GM23248 (cell line): Measurements from ENCODE around the gene C9orf50. TPM values are rescaled to one million over a fixed set of nuclear protein-coding genes. Genes with fewer than 3 reads are reported as not detected.
A peak's percentile ranks its signal among the peaks of the same experiment; 100 is the strongest.

Source experiments
- DNase-seq: peaks from one replicate; pipeline ENCODE4 v3.0.0-alpha.2; 2015
- H2AFZ ChIP-seq: fragments of 200-600 bp; sonication (generic); 2 replicates; pipeline ENCODE4 v1.6.1; 2016; ENCODE audit warnings: antibody characterized with exemption
- H3F3A ChIP-seq: fragments of 200-600 bp; sonication (generic); 2 replicates; pipeline ENCODE4 v1.6.1; 2016; ENCODE audit warnings: mild to moderate bottlenecking, antibody characterized with exemption, mixed run types; ENCODE audit not compliant: insufficient read depth
- H3K27ac ChIP-seq: fragments of 200-600 bp; sonication (generic); 2 replicates; pipeline ENCODE4 v1.5.1; 2016; ENCODE audit warnings: mild to moderate bottlenecking
- H3K27me3 ChIP-seq: fragments of 200-600 bp; sonication (generic); replicated peaks from 2 replicates; pipeline ENCODE4 v1.6.1; 2016; ENCODE audit warnings: mild to moderate bottlenecking; ENCODE audit not compliant: insufficient read depth
- H3K36me3 ChIP-seq: fragments of 200-600 bp; sonication (generic); 2 replicates; pipeline ENCODE4 v1.6.1; 2016; ENCODE audit warnings: low read depth, mild to moderate bottlenecking
- H3K4me1 ChIP-seq: fragments of 200-600 bp; sonication (generic); 2 replicates; pipeline ENCODE4 v1.6.1; 2016; ENCODE audit warnings: mild to moderate bottlenecking; ENCODE audit not compliant: insufficient read depth
- H3K4me2 ChIP-seq: fragments of 200-600 bp; sonication (generic); one replicate; pipeline ENCODE4 v1.6.1; 2016; ENCODE audit warnings: mild to moderate bottlenecking; ENCODE audit not compliant: unreplicated experiment
- H3K4me3 ChIP-seq: fragments of 200-600 bp; sonication (generic); 2 replicates; pipeline ENCODE4 v1.5.1; 2016; ENCODE audit warnings: mild to moderate bottlenecking
- H3K79me2 ChIP-seq: fragments of 200-600 bp; sonication (generic); 2 replicates; pipeline ENCODE4 v1.6.1; 2016; ENCODE audit warnings: mild to moderate bottlenecking; ENCODE audit not compliant: insufficient read depth
- H3K9ac ChIP-seq: fragments of 200-600 bp; sonication (generic); 2 replicates; pipeline ENCODE4 v1.6.1; 2016; ENCODE audit warnings: mild to moderate bottlenecking
- H3K9me2 ChIP-seq: fragments of 200-600 bp; sonication (generic); 2 replicates; pipeline ENCODE4 v1.6.1; 2016; ENCODE audit warnings: mixed run types, mild to moderate bottlenecking, moderate library complexity; ENCODE audit not compliant: insufficient read depth
- H3K9me3 ChIP-seq: fragments of 200-600 bp; sonication (generic); one replicate; pipeline ENCODE4 v1.6.1; 2017; ENCODE audit warnings: low read depth
- H4K20me1 ChIP-seq: fragments of 200-600 bp; sonication (generic); 2 replicates; pipeline ENCODE4 v1.6.0; 2016; ENCODE audit not compliant: insufficient read depth
- EZH2 ChIP-seq: fragments of 200-600 bp; sonication (generic); IDR thresholded peaks from 2 replicates; pipeline ENCODE4 v1.6.1; 2018; ENCODE audit warnings: antibody characterized with exemption, mild to moderate bottlenecking; ENCODE audit not compliant: insufficient read depth, poor library complexity, severe bottlenecking
- EZH2phosphoT487 ChIP-seq: fragments of 200-600 bp; sonication (generic); IDR thresholded peaks from 2 replicates; pipeline ENCODE4 v1.6.1; 2018; ENCODE audit warnings: antibody characterized with exemption, moderate library complexity, mild to moderate bottlenecking, low read depth; ENCODE audit not compliant: insufficient read depth
- WGBS, 2 experiments: methylation state at CpG; one replicate each; pipeline ENCODE4 v1.1.6; 2015 to 2017; ENCODE audit warnings: low lambda C conversion rate in 2 of 2, low coverage in 1 of 2; ENCODE audit errors: missing lambda C conversion rate in 2 of 2; 5-methylcytosine and 5-hydroxymethylcytosine counted together
- in situ Hi-C: fragments of 300-500 bp; cut with MboI; formaldehyde crosslinking; loops from 2 replicates; pipeline ENCODE4 v1.15.0; 2020
- polyA plus RNA-seq: library from polyadenylated mRNA; unstranded; fragments of >200 nt; fragmentation: Nextera tagmentation; extraction: Ambion mirVana; gene quantifications from 2 replicates; pipeline ENCODE4 v1.2.1, GENCODE V29; 2016
- total RNA-seq: library from RNA; depleted of rRNA; stranded (reverse); fragments of >200 nt; shearing (Covaris generic); gene quantifications from 2 replicates; pipeline ENCODE4 v1.2.3, GENCODE V29; 2014

C9orf50 gene
- total and polyA plus RNA-seq, 2 experiments from 2014 or later, result 0.23 to 0.32 TPM

- TF ChIP-seq EZH2 (no peak), EZH2phosphoT487 (no peak)
- in situ Hi-C loops, result no loop called here
These were observed 29.9 kb upstream of the C9orf50 start for GRCh38 chr9:129650680-129651235.

GRCh38 chr9:129649726-129650679 is 29.1 kb upstream of the C9orf50 start:
- Histone ChIP-seq H3K4me1 (peaks cover 4% of the 10 kb centered on the region; the same call in 1 of the 2 replicates), H4K20me1 (no peaks in the 10 kb centered on the region), H3K36me3 (no peaks in the 10 kb centered on the region), H3K9me3 (no peaks in the 10 kb centered on the region), H3K9me2 (no peaks in the 10 kb centered on the region), H3K27me3 (no peaks in the 10 kb centered on the region), H3F3A (no peaks in the 10 kb centered on the region), H3K9ac (no peak overlapping the region), H3K27ac (no peak overlapping the region), H2AFZ (no peak overlapping the region), H3K79me2 (no peaks in the 10 kb centered on the region), H3K4me2 (no peak overlapping the region), H3K4me3 (no peak overlapping the region)
- TF ChIP-seq EZH2phosphoT487, result no peak
- TF ChIP-seq EZH2, result no peak
- DNase-seq, result no peak
- 59% methylated on average over 19 to 20 of the region's 20 CpGs for WGBS, 2 experiments
- in situ Hi-C loops, result no loop called here

More at GRCh38 chr9:129650680-129651235, 29.9 kb upstream of the C9orf50 start:
- Histone ChIP-seq H3F3A (no peaks in the 10 kb centered on the region), H3K9me2 (no peaks in the 10 kb centered on the region), H3K27ac (no peak overlapping the region), H3K4me3 (no peak overlapping the region), H3K79me2 (no peaks in the 10 kb centered on the region), H3K4me1 (peaks cover 4% of the 10 kb centered on the region; the same call in 1 of the 2 replicates), H3K4me2 (no peak overlapping the region), H3K27me3 (no peaks in the 10 kb centered on the region), H2AFZ (no peak overlapping the region), H3K9ac (no peak overlapping the region), H4K20me1 (no peaks in the 10 kb centered on the region), H3K36me3 (no peaks in the 10 kb centered on the region), H3K9me3 (no peaks in the 10 kb centered on the region)
- peak; percentile 36 for DNase-seq
- WGBS, 2 experiments, result 85 to 86% methylated on average over 8 to 10 of the region's 10 CpGs

DNA sequence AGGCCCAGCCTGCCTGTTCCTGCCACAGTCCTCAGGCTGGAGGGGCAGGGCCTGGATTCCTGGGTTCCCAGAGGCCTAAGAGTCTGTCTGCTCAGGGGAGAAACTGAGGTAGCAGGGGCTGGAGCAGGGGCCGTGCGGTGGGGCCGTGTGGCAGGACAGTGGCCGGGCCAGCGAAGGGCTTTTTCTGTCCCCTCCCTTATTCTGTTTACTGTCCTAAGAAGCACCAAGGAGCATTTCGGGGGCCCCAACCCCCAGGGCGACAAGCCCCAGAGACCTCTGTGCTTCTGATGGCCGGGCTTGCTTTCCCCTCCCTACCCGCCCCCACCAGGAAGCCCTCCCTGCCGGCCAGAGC is 27.8 kb upstream of the C9orf50 start:
- Histone ChIP-seq H4K20me1 (no peaks in the 10 kb centered on the region), H3K9ac (no peak overlapping the region), H3K79me2 (no peaks in the 10 kb centered on the region), H3K9me3 (no peaks in the 10 kb centered on the region), H3K4me3 (no peak overlapping the region), H2AFZ (no peak overlapping the region), H3F3A (no peaks in the 10 kb centered on the region), H3K27ac (no peak overlapping the region), H3K4me1 (peaks cover 4% of the 10 kb centered on the region; the same call in 1 of the 2 replicates), H3K4me2 (no peak overlapping the region), H3K36me3 (no peaks in the 10 kb centered on the region), H3K9me2 (no peaks in the 10 kb centered on the region), H3K27me3 (no peaks in the 10 kb centered on the region)
- in situ Hi-C loops, result no loop called here
- WGBS, 2 experiments, result 43 to 70% methylated on average over 5 to 10 of the region's 10 CpGs
- DNase-seq, result no peak
- TF ChIP-seq EZH2phosphoT487 (no peak), EZH2 (no peak)

- whole genome bisulfite sequencing, 2 experiments, result 47 to 51% methylated on average over 13 to 16 of the region's 16 CpGs
- peak; percentile 51 for DNase-seq
- H4K20me1 ChIP-seq, result no peaks in the 10 kb centered on the region
- H3K27me3 ChIP-seq, result no peaks in the 10 kb centered on the region
- in situ Hi-C loops, result no loop called here
- peaks cover 4% of the 10 kb centered on the region; the same call in 1 of the 2 replicates for H3K4me1 ChIP-seq
- no peak for TF ChIP-seq EZH2
- no peak for TF ChIP-seq EZH2phosphoT487
- H3K4me3 ChIP-seq, result no peak overlapping the region
- no peaks in the 10 kb centered on the region for H3K79me2 ChIP-seq
- no peaks in the 10 kb centered on the region for H3F3A ChIP-seq
- no peaks in the 10 kb centered on the region for H3K9me2 ChIP-seq
- no peak overlapping the region for H3K9ac ChIP-seq
- H2AFZ ChIP-seq, result no peak overlapping the region
- H3K4me2 ChIP-seq, result no peak overlapping the region
- no peak overlapping the region for H3K27ac ChIP-seq
- no peaks in the 10 kb centered on the region for H3K9me3 ChIP-seq
- no peaks in the 10 kb centered on the region for H3K36me3 ChIP-seq
These were observed 27.3 kb upstream of the C9orf50 start for GRCh38 chr9:129648092-129648763.
